Uterus (tissue), 4 donors: Measurements from ENCODE around the gene SCN5A. TPM values are rescaled to one million over a fixed set of nuclear protein-coding genes. Genes with fewer than 3 reads are reported as not detected.

ENCODE experiments used
- DNase-seq, 2 donors: peaks; one replicate each; pipeline ENCODE4 v3.0.0-alpha.2; 2019 to 2020
- H3K27ac ChIP-seq, 2 donors: fragments of 200-600 bp; sonication (generic); 1 replicate in 1 of 2; 2 replicates in 1 of 2; pipeline ENCODE4 v1.5.1; 2016 to 2018
- H3K27me3 ChIP-seq, 2 donors: fragments of 200-600 bp; sonication (generic); one replicate each; pipeline ENCODE4 v1.5.1; 2018 to 2019; ENCODE audit warnings: control low read depth in 1 of 2
- H3K36me3 ChIP-seq, 2 donors: fragments of 200-600 bp; sonication (generic); one replicate each; pipeline ENCODE4 v1.5.1; 2019; ENCODE audit warnings: control low read depth in 1 of 2
- H3K4me1 ChIP-seq, 2 donors: fragments of 200-600 bp; sonication (generic); one replicate each; pipeline ENCODE4 v1.5.1; 2018 to 2019; ENCODE audit warnings: control low read depth in 1 of 2
- H3K4me3 ChIP-seq, 2 donors: fragments of 200-600 bp; sonication (generic); 1 replicate in 1 of 2; 2 replicates in 1 of 2; pipeline ENCODE4 v1.5.1; 2018 to 2019; ENCODE audit warnings: mild to moderate bottlenecking in 1 of 2
- H3K9me3 ChIP-seq, 2 donors: fragments of 200-600 bp; sonication (generic); one replicate each; pipeline ENCODE4 v1.5.1; 2019; ENCODE audit warnings: control low read depth in 1 of 2
- POLR2A ChIP-seq, 2 donors: fragments of 450-650 bp; IDR thresholded peaks; one replicate each; pipeline ENCODE4 v1.6.1; 2016; ENCODE audit warnings: antibody characterized with exemption in 2 of 2, mild to moderate bottlenecking in 1 of 2, moderate library complexity in 1 of 2
- intact Hi-C: fragments of 100-400 bp; cut with DNase I; formaldehyde crosslinking; loops from one replicate; pipeline ENCODE4 v1.15.1; 2023; ENCODE audit warnings: low total_unique reads
- total RNA-seq, 4 donors: library from RNA; depleted of rRNA in 3 of 4; stranded (reverse); fragments of >200 nt in 3 of 4; gene quantifications; one replicate each; pipeline versions ENCODE4 v1.1.0 to v1.2.4, GENCODE V29; 2014 to 2023
- TF ChIP-seq, protein P1 (sequence below), 4 experiments: fragments of 200-600 bp in 2 of 4; fragments of 450-650 bp in 2 of 4; sonication (generic) in 2 of 4; IDR thresholded peaks; one replicate each; pipeline ENCODE4 v1.5.1; 2016 to 2019; ENCODE audit warnings: antibody characterized with exemption in 4 of 4, mild to moderate bottlenecking in 2 of 4, moderate library complexity in 1 of 4
- donor health status: DM: yes; HTN: yes; CAD: no.

The SCN5A gene
- total RNA-seq, 4 donors from 2014 or later = under 0.01 to 3.2 (median 1.6) TPM; not detected in 1

DNA sequence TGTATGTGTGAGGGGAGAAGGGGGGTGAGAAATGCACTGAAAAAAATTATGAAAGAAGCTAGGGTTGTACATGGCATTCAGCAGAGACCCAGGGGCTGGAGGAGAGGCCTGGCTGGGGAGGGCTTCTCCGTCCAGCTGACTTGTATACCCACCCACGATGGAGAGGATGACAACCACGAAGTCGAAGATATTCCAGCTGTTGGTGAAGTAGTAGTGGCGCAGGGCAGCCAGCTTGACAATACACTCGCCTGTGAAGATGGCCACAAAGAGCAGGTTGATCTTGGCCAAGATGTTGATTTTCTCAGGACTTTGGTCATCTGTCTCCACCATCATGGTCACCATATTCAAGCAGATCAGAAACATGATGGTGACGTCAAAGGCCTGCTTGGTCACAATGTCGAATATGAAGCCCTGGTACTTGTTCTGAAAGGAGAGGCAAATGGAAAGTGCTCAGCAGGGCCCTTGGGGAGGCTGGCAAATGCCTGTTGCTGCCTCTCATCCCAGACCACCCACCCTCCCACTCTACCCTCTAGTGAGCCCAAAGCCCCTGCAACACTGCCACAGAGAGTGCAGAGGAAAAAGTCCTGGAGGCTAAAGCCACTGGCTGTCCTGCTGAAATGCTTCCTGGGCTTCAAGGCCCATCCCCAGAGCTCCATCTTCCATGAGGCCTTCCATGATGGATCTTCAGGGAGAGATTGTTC, 95.2 kb downstream of the SCN5A start:
- Histone ChIP-seq H3K4me3 (no peak overlapping the region), H3K9me3 (no peaks in the 10 kb centered on the region), H3K27ac (no peak overlapping the region), H3K36me3 (no peaks in the 10 kb centered on the region), H3K4me1 (no peaks in the 10 kb centered on the region), H3K27me3 (no peaks in the 10 kb centered on the region)
- intact Hi-C loops = no loop called here
- no peak for TF ChIP-seq POLR2A (IDR thresholded peaks at IDR 0.05)
- TF ChIP-seq, protein P1, sequence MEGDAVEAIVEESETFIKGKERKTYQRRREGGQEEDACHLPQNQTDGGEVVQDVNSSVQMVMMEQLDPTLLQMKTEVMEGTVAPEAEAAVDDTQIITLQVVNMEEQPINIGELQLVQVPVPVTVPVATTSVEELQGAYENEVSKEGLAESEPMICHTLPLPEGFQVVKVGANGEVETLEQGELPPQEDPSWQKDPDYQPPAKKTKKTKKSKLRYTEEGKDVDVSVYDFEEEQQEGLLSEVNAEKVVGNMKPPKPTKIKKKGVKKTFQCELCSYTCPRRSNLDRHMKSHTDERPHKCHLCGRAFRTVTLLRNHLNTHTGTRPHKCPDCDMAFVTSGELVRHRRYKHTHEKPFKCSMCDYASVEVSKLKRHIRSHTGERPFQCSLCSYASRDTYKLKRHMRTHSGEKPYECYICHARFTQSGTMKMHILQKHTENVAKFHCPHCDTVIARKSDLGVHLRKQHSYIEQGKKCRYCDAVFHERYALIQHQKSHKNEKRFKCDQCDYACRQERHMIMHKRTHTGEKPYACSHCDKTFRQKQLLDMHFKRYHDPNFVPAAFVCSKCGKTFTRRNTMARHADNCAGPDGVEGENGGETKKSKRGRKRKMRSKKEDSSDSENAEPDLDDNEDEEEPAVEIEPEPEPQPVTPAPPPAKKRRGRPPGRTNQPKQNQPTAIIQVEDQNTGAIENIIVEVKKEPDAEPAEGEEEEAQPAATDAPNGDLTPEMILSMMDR (IDR thresholded peaks at IDR 0.05) = no peak
- DNase-seq = no peak

DNA sequence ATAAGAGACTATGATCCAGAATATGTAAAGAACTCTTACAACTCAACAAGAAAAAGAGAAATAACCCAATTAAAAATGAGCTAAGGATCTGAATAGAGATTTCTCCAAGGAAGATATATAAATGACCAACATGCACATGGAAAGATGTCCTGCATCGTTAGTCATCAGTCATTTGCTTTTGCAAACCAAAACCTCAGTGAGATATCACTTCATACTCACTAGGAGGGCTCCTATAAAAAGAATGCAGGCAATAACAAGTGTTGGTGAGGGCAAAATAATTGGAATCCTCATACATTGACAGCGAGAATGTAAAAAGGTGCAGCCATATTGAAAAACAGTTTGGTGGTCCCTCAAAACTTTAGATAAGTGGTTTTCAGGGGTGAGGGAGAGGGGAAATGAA, 96.4 kb downstream of the SCN5A start:
- no peaks in the 10 kb centered on the region for H3K27me3 ChIP-seq
- no peaks in the 10 kb centered on the region for H3K9me3 ChIP-seq
- DNase-seq = no peak
- H3K27ac ChIP-seq = no peak overlapping the region
- no peaks in the 10 kb centered on the region for H3K36me3 ChIP-seq
- no peak overlapping the region for H3K4me3 ChIP-seq
- H3K4me1 ChIP-seq = no peaks in the 10 kb centered on the region
- intact Hi-C loops = no loop called here
- TF ChIP-seq POLR2A (IDR thresholded peaks at IDR 0.05) = no peak
- TF ChIP-seq, protein P1 (IDR thresholded peaks at IDR 0.05) = no peak

DNA sequence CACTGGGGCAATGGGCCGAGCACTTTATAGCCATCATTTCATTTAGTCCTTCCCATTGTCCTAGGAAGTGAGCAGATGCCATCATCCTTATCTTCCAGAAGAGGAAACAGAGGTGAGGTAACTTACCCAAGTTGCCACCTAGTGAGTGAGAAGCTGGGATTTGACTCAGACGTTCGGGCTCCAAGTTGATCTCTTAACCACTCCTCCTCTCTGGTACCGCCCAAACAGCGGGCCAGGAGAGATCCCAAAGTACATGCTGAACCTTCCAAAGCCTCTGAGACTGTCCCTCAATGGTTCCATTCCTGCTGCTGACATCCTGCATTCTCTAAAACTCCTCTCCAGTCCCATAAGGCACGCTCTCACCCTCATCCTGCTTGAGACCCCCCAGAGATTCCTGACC, 97.1 kb downstream of the SCN5A start:
- H3K9me3 ChIP-seq = no peaks in the 10 kb centered on the region
- no peak overlapping the region for H3K27ac ChIP-seq
- no peak overlapping the region for H3K4me3 ChIP-seq
- H3K4me1 ChIP-seq = no peaks in the 10 kb centered on the region
- no peak for DNase-seq
- intact Hi-C loops = no loop called here
- no peaks in the 10 kb centered on the region for H3K27me3 ChIP-seq
- TF ChIP-seq, protein P1 (IDR thresholded peaks at IDR 0.05) = no peak
- no peak for TF ChIP-seq POLR2A (IDR thresholded peaks at IDR 0.05)
- no peaks in the 10 kb centered on the region for H3K36me3 ChIP-seq

DNA sequence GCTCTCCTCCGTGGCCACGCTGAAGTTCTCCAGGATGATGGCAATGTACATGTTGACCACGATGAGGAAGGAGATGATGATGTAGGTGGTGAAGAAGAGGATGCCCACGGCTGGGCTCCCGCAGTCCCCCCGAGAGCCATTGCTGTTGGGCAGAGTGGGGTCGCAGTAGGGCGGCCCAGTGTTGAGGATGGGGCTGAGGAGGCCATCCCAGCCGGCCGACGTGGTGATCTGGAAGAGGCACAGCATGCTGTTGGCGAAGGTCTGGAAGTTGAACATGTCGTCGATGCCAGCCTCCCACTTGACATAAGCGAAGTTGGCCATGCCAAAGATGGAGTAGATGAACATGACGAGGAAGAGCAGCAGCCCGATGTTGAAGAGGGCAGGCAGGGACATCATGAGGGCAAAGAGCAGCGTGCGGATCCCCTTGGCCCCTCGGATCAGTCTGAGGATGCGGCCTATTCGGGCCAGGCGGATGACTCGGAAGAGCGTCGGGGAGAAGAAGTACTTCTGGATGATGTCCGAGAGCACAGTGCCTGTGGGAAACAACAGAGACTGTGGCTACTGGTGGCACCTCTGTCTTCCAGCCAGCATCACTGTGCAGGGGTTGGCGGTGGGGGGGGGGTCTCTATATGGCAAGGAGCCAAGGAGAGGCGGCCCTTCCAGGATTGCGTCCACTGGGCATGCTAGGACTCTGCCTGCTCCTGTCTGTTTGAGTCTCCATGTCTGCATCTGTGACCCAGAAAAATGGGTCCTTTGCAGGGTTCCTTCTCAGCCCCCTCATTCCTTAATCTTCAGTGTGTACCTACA, 98.3 kb downstream of the SCN5A start:
- intact Hi-C loops = no loop called here
- H3K4me3 ChIP-seq = no peak overlapping the region
- no peaks in the 10 kb centered on the region for H3K4me1 ChIP-seq
- H3K36me3 ChIP-seq = no peaks in the 10 kb centered on the region
- TF ChIP-seq, protein P1 (IDR thresholded peaks at IDR 0.05) = no peak
- TF ChIP-seq POLR2A (IDR thresholded peaks at IDR 0.05) = no peak
- no peak for DNase-seq
- no peaks in the 10 kb centered on the region for H3K27me3 ChIP-seq
- H3K9me3 ChIP-seq = no peaks in the 10 kb centered on the region
- no peak overlapping the region for H3K27ac ChIP-seq
